ENCODE measurements around the gene LNX1. TPM values are rescaled to one million over a fixed set of nuclear protein-coding genes. Genes with fewer than 3 reads are reported as not detected.

LNX1 gene
- total and polyA plus RNA-seq, 2 of the 13 experiments (the other 11 are each of a cell fraction or from before 2014, with no cell fraction given) = 0.49 TPM

- TF ChIP-seq DBP (CRISPR knock-in tag; IDR thresholded peaks at IDR 0.05; ENCODE audit: not compliant biosample characterization) = no peak
- TF ChIP-seq NR3C1 (CRISPR knock-in tag; IDR thresholded peaks at IDR 0.05) = no peak
- peak; percentile 39; the same call in 1 of the 2 replicates for TF ChIP-seq MIXL1 (CRISPR knock-in tag; IDR thresholded peaks at IDR 0.05)
- peak; percentile 81; the same call in 1 of the 2 replicates for TF ChIP-seq ETV5 (CRISPR knock-in tag; IDR thresholded peaks at IDR 0.05; ENCODE audit: borderline replicate concordance)
- TF ChIP-seq TCF12 (IDR thresholded peaks at IDR 0.05) = no peak
- no peak for TF ChIP-seq TCF12 (CRISPR knock-in tag; IDR thresholded peaks at IDR 0.05)
- TF ChIP-seq MLXIP (CRISPR knock-in tag; IDR thresholded peaks at IDR 0.05; ENCODE audit: borderline replicate concordance) = no peak
- no peak for TF ChIP-seq ATF6 (CRISPR knock-in tag; conservative IDR thresholded peaks at IDR 0.05)
- no peak for TF ChIP-seq CTCF (CRISPR knock-in tag; IDR thresholded peaks at IDR 0.05)
- TF ChIP-seq ZSCAN21 (CRISPR knock-in tag; IDR thresholded peaks at IDR 0.05; ENCODE audit: borderline replicate concordance) = no peak
- no peak for TF ChIP-seq ZNF549 (CRISPR knock-in tag; IDR thresholded peaks at IDR 0.05)
- TF ChIP-seq SOX6 (IDR thresholded peaks at IDR 0.05) = no peak
- peak; percentile 97 for TF ChIP-seq SOX6 (CRISPR knock-in tag; IDR thresholded peaks at IDR 0.05)
- TF ChIP-seq GFI1 (CRISPR knock-in tag; IDR thresholded peaks at IDR 0.05; ENCODE audit: borderline replicate concordance) = no peak
- TF ChIP-seq ZNF558 (CRISPR knock-in tag; IDR thresholded peaks at IDR 0.05; ENCODE audit: borderline replicate concordance) = no peak
- no peak for TF ChIP-seq ARID2 (CRISPR knock-in tag; IDR thresholded peaks at IDR 0.05; ENCODE audit: borderline replicate concordance)
- TF ChIP-seq ZBTB1 (CRISPR knock-in tag; IDR thresholded peaks at IDR 0.05; ENCODE audit: borderline replicate concordance) = no peak
- TF ChIP-seq HDAC1 (CRISPR knock-in tag; IDR thresholded peaks at IDR 0.05) = peak; percentile 24; the same call in 1 of the 2 replicates
- no peak for TF ChIP-seq ZNF17 (CRISPR knock-in tag; IDR thresholded peaks at IDR 0.05)
- TF ChIP-seq ATM (IDR thresholded peaks at IDR 0.05; ENCODE audit: borderline replicate concordance) = no peak
- TF ChIP-seq FOXK2 (IDR thresholded peaks at IDR 0.05) = no peak
- no peak for TF ChIP-seq ZNF850 (CRISPR knock-in tag; conservative IDR thresholded peaks at IDR 0.05)
- TF ChIP-seq ZSCAN31 (CRISPR knock-in tag; IDR thresholded peaks at IDR 0.05; ENCODE audit: low read depth) = no peak
- TF ChIP-seq ZFP36 (IDR thresholded peaks at IDR 0.05; ENCODE audit: borderline replicate concordance, low read depth, low read length, partially characterized antibody) = no peak
These were observed 9.1 kb downstream of the LNX1 start (continued) for GRCh38 chr4:53582194-53582593.

Measured in HepG2 (cell line).